ENCODE data around the gene DHX8.

The DHX8 gene

DNA sequence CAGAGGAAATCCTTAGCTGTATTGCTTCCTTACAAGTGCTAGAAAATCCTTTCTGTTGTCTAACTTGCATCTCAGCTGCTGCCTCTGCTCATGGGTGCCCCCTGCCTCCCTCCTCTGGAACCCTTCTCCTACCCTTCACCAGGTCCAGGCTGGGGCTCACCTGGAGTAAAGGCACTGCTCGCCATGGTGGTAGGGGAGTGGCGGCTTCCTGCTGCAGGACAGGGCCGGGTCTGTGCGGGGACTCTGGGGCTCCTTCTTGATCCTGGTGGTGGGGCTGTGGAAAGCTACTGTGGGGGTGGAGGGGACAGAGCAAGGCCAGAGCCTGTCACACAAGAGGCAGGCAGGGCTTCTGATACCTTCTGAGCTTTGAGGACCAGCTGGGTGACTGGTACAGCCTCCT is 49.9 kb downstream of the DHX8 start:
- no peak for DNase-seq (ENCODE audit: low read depth in 1 of 2, low spot score in 1 of 2)
- Histone ChIP-seq H3K27ac (replicated peaks) (no peak overlapping the region), H3K27me3 (ENCODE audit: insufficient read depth, poor library complexity, severe bottlenecking) (no peaks in the 10 kb centered on the region), H3K4me3 (replicated peaks; ENCODE audit: insufficient read depth, low read length) (no peak overlapping the region)
- TF ChIP-seq GABPA (IDR thresholded peaks at IDR 0.05; ENCODE audit: low read depth): no peak
- TF ChIP-seq, protein P1, sequence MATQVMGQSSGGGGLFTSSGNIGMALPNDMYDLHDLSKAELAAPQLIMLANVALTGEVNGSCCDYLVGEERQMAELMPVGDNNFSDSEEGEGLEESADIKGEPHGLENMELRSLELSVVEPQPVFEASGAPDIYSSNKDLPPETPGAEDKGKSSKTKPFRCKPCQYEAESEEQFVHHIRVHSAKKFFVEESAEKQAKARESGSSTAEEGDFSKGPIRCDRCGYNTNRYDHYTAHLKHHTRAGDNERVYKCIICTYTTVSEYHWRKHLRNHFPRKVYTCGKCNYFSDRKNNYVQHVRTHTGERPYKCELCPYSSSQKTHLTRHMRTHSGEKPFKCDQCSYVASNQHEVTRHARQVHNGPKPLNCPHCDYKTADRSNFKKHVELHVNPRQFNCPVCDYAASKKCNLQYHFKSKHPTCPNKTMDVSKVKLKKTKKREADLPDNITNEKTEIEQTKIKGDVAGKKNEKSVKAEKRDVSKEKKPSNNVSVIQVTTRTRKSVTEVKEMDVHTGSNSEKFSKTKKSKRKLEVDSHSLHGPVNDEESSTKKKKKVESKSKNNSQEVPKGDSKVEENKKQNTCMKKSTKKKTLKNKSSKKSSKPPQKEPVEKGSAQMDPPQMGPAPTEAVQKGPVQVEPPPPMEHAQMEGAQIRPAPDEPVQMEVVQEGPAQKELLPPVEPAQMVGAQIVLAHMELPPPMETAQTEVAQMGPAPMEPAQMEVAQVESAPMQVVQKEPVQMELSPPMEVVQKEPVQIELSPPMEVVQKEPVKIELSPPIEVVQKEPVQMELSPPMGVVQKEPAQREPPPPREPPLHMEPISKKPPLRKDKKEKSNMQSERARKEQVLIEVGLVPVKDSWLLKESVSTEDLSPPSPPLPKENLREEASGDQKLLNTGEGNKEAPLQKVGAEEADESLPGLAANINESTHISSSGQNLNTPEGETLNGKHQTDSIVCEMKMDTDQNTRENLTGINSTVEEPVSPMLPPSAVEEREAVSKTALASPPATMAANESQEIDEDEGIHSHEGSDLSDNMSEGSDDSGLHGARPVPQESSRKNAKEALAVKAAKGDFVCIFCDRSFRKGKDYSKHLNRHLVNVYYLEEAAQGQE (IDR thresholded peaks at IDR 0.05; ENCODE audit: insufficient replicate concordance, low read depth): no peak

DNA sequence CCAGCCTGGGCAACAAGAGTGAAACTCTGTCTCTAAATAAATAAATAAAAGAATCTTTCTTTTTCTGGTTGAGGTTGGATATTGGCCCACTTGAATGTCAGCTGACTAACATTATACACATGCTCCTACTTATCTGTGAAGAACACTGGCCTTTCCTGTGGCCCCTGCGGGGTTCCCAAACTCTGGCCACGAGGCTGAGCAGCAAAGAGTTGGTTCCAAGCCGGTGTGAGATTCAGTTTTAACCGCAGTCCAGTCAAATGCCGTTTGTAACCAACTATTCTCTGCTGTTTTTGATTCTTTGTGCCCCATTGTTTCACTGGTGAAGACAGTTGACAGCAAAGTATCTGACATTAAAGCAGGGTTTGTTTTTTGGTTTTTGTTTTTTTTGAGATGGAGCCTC is 51.1 kb downstream of the DHX8 start:
- Histone ChIP-seq H3K27ac (replicated peaks) (no peak overlapping the region), H3K4me3 (replicated peaks; ENCODE audit: insufficient read depth, low read length) (no peak overlapping the region), H3K27me3 (ENCODE audit: insufficient read depth, poor library complexity, severe bottlenecking) (no peaks in the 10 kb centered on the region)
- no peak for DNase-seq (ENCODE audit: low read depth in 1 of 2, low spot score in 1 of 2)
- no peak for TF ChIP-seq POLR2AphosphoS5 (IDR thresholded peaks at IDR 0.05; ENCODE audit: low read depth)
- TF ChIP-seq, protein P1 (IDR thresholded peaks at IDR 0.05; ENCODE audit: insufficient replicate concordance, low read depth): no peak
- TF ChIP-seq, protein P2, sequence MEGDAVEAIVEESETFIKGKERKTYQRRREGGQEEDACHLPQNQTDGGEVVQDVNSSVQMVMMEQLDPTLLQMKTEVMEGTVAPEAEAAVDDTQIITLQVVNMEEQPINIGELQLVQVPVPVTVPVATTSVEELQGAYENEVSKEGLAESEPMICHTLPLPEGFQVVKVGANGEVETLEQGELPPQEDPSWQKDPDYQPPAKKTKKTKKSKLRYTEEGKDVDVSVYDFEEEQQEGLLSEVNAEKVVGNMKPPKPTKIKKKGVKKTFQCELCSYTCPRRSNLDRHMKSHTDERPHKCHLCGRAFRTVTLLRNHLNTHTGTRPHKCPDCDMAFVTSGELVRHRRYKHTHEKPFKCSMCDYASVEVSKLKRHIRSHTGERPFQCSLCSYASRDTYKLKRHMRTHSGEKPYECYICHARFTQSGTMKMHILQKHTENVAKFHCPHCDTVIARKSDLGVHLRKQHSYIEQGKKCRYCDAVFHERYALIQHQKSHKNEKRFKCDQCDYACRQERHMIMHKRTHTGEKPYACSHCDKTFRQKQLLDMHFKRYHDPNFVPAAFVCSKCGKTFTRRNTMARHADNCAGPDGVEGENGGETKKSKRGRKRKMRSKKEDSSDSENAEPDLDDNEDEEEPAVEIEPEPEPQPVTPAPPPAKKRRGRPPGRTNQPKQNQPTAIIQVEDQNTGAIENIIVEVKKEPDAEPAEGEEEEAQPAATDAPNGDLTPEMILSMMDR (IDR thresholded peaks at IDR 0.05; ENCODE audit: insufficient read depth, low read length): no peak

DNA sequence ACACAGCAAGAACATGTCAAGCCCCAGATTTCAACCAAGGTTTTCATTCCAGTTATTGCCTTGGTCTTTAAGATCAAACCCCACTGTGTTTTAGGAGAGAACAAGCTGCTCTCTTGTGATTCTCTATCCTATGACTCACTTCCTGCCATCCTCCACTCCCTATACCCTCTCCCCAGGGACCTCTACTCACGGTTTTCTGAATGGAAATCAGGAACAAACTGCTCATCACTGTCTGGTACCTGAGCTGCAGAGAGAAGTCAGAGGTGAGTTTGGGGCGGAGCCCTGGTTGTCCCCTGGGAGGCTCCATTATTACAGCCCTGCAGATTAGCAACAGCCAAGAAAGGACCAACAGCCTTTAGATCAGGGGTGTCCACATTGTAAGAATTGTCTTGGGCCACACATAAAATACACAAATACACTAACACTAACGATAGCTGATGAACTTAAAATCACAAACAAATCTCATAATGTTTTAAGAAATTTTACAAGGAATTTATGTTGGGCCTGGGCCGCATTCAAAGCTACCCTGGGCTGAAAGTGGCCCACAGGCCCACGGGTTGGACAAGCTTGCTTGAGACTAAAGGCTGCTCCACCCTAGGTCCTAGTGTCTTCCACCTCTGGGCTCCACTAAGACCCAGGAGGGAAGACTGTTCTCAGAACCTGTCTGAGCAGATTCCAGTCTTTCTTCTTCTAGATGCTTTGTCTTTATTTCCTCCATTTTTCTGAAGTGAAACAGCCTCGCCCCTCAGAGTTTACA is 52.6 kb downstream of the DHX8 start:
- no peak for DNase-seq (ENCODE audit: low read depth in 1 of 2, low spot score in 1 of 2)
- H3K27ac ChIP-seq (replicated peaks): no peak overlapping the region
- no peaks in the 10 kb centered on the region for H3K27me3 ChIP-seq (ENCODE audit: insufficient read depth, poor library complexity, severe bottlenecking)
- H3K4me3 ChIP-seq (replicated peaks; ENCODE audit: insufficient read depth, low read length): no peak overlapping the region
- TF ChIP-seq, protein P2 (IDR thresholded peaks at IDR 0.05; ENCODE audit: insufficient read depth, low read length): no peak
- TF ChIP-seq GABPA (IDR thresholded peaks at IDR 0.05; ENCODE audit: low read depth) (no peak), SPI1 (IDR thresholded peaks at IDR 0.05; ENCODE audit: borderline replicate concordance, low read depth) (no peak), POLR2AphosphoS5 (IDR thresholded peaks at IDR 0.05; ENCODE audit: low read depth) (no peak)
- TF ChIP-seq, protein P1 (IDR thresholded peaks at IDR 0.05; ENCODE audit: insufficient replicate concordance, low read depth): no peak
